Measurements from ENCODE around the gene MANSC1.

The MANSC1 gene

GRCh38 chr12:12364787-12365445 is 14.9 kb upstream of the MANSC1 start:
- ChIA-PET POLR2A (interaction anchor here (0.6 to 1.1 kb wide), 2 partner anchors 8 to 190 kb away, joined by 3 to 8 read pairs; partner anchors contain the start of gene BORCS5), CTCF (interaction anchor here (0.6 kb wide), 1 partner anchor 372 kb away, joined by 3 read pairs; no protein-coding TSS in a partner anchor)
- Histone ChIP-seq H3K27ac (ENCODE audit: extremely low read depth, low read depth, low read length) (no peak overlapping the region), H3K4me3 (ENCODE audit: low read depth, low read length) (no peak overlapping the region), H3K36me3 (ENCODE audit: control insufficient read depth in 2 of 2, insufficient read depth in 1 of 2, low read length in 2 of 2) (peaks cover 0 to 8% of the 10 kb centered on the region in 2 experiments; a peak in 1 of 3 replicates), H3K9me3 (ENCODE audit: control insufficient read depth, insufficient read depth, low read depth, low read length) (no peaks in the 10 kb centered on the region), H3K4me1 (ENCODE audit: control insufficient read depth, insufficient read depth, low read length) (peaks cover 5% of the 10 kb centered on the region; the same call in 1 of the 2 replicates)
- TF ChIP-seq KLF17 (tag by site-specific recombination; IDR thresholded peaks at IDR 0.05) (no peak), ZBTB8A (tag by site-specific recombination; IDR thresholded peaks at IDR 0.05) (0 out of 2 replicates have a peak, but pooled peaks have one; percentile 10), ZEB2 (tag by site-specific recombination; IDR thresholded peaks at IDR 0.05) (peak; percentile 40; the same call in 1 of the 2 replicates), YY2 (tag by site-specific recombination; IDR thresholded peaks at IDR 0.05) (no peak), BCL11B (tag by site-specific recombination; IDR thresholded peaks at IDR 0.05; ENCODE audit: low read depth) (no peak), OSR2 (tag by site-specific recombination; IDR thresholded peaks at IDR 0.05) (peak; percentile 76), ZNF639 (tag by site-specific recombination; IDR thresholded peaks at IDR 0.05) (0 out of 2 replicates have a peak, but pooled peaks have one; percentile 25), ZBTB44 (tag by site-specific recombination; IDR thresholded peaks at IDR 0.05) (peak; percentile 87), ZFHX2 (tag by site-specific recombination; conservative IDR thresholded peaks at IDR 0.05) (no peak), GFI1B (tag by site-specific recombination; IDR thresholded peaks at IDR 0.05) (0 out of 2 replicates have a peak, but pooled peaks have one; percentile 2), SP7 (tag by site-specific recombination; IDR thresholded peaks at IDR 0.05) (0 out of 2 replicates have a peak, but pooled peaks have one; percentile 20), ZNF514 (tag by site-specific recombination; IDR thresholded peaks at IDR 0.05) (no peak), ZNF114 (tag by site-specific recombination; IDR thresholded peaks at IDR 0.05) (no peak), MZF1 (tag by site-specific recombination; IDR thresholded peaks at IDR 0.05; ENCODE audit: borderline replicate concordance) (peak; percentile 29; the same call in 1 of the 2 replicates), ZNF394 (tag by site-specific recombination; IDR thresholded peaks at IDR 0.05; ENCODE audit: borderline replicate concordance) (peak; percentile 84), KLF1 (tag by site-specific recombination; IDR thresholded peaks at IDR 0.05) (peak; percentile 49), ZNF121 (tag by site-specific recombination; IDR thresholded peaks at IDR 0.05) (0 out of 2 replicates have a peak, but pooled peaks have one; percentile 30), ZBTB20 (tag by site-specific recombination; IDR thresholded peaks at IDR 0.05) (peak; percentile 33; the same call in 1 of the 2 replicates), ZSCAN30 (tag by site-specific recombination; IDR thresholded peaks at IDR 0.05) (no peak), ZNF600 (tag by site-specific recombination; IDR thresholded peaks at IDR 0.05) (0 out of 2 replicates have a peak, but pooled peaks have one; percentile 18), ZNF76 (tag by site-specific recombination; IDR thresholded peaks at IDR 0.05; ENCODE audit: borderline replicate concordance, low read depth) (no peak)

GRCh38 chr12:12358528-12358927 is 8.5 kb upstream of the MANSC1 start:
- no peaks in the 10 kb centered on the region for H3K9me3 ChIP-seq (ENCODE audit: control insufficient read depth, insufficient read depth, low read depth, low read length)
- H3K4me3 ChIP-seq (ENCODE audit: low read depth, low read length) = no peak overlapping the region
- H3K4me1 ChIP-seq (ENCODE audit: control insufficient read depth, insufficient read depth, low read length) = peaks cover 5% of the 10 kb centered on the region
- CTCF ChIA-PET = interaction anchor here (0.6 to 1.2 kb wide), 5 partner anchors 9 to 357 kb away, joined by 3 to 7 read pairs (median 3); partner anchors contain the start of gene MANSC1
- POLR2A ChIA-PET = interaction anchor here (1.1 to 1.5 kb wide), 3 partner anchors 9 to 367 kb away, joined by 3 to 6 read pairs (median 5); partner anchors contain the start of gene MANSC1
- H3K27ac ChIP-seq (ENCODE audit: extremely low read depth, low read depth, low read length) = no peak overlapping the region
- TF ChIP-seq ZNF521 (tag by site-specific recombination; IDR thresholded peaks at IDR 0.05) = no peak
- no peak for TF ChIP-seq WT1 (tag by site-specific recombination; IDR thresholded peaks at IDR 0.05)
- peaks cover 0 to 8% of the 10 kb centered on the region in 2 experiments; a peak in 1 of 3 replicates for H3K36me3 ChIP-seq (ENCODE audit: control insufficient read depth in 2 of 2, insufficient read depth in 1 of 2, low read length in 2 of 2)

Measured in HEK293 (cell line).